GM18909 (cell line): ENCODE data around the gene TNC.
"Not testable (repeated sequence)": the region's sequence is repeated elsewhere in the genome, so short reads cannot be mapped to it uniquely, and the experiment has no call there.

Experiments used
- ATAC-seq: cut with Tn5 transposase; IDR thresholded peaks from one replicate; pipeline ENCODE4 v1.9.1; 2021; ENCODE audit warnings: mild to moderate bottlenecking; ENCODE audit not compliant: unreplicated experiment, poor library complexity

TNC gene

DNA sequence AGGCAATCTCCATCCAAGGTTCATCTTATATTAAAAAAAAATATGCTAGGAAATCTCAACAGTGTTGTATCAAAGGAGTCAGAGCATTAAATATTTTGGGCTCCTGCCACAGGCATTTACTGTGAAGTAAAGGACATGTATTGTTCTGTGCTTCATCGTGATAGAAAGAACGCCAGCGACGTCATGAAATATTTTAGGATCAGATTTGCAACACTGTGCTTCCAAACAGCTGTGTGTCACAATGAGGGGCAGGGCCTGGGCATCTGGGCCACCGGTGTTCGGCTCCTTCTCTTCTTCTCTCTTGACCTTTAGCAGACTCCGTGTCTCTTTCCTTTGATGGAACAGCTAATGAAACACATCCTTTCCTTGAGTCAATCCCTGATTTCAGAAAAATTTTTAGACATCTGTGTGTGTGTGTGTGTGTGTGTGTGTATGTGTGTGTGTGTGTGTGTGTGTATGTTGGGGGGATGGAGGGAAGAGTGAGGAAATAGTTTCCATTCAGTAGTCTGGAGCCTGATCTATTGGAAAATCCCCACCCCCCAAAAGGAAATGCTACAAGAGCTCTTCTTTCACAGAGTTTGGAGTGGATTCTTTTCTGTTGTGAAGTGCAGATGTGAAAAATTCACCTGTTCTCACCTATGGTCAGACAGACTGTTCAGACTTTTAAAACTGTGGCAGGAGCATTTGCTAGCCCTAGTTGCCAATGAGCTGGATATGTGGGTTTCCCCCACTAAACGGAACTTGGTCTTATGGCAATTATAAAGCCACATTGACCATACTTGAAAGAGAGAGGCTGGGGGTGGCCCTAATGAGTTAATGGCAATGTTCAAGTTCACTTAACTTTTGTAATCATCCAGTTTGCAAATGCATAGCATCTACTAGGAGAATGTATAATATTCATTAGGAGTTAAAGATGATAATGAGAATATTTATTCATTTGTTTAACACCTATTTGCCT lies 18.1 kb upstream of the TNC start:
- no peak for ATAC-seq

DNA sequence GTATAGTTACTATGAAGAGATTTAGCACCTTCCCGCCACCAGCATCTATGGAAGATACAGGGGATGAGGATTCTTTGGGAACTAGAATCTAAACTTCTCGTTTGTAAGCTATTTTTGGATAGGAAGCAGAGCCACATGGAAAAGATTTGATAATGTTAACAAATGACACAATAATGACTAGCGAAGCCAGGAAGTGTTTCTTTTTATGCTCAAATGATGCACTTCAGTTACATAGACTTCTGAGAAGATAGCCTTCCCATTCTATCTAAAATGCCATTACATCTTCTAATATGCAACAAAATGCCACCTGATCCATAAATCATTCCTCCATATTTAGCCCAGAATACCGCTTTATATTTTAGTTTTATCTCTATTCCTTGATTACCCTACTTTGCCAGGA lies 17.0 kb upstream of the TNC start:
- no peak for ATAC-seq

DNA sequence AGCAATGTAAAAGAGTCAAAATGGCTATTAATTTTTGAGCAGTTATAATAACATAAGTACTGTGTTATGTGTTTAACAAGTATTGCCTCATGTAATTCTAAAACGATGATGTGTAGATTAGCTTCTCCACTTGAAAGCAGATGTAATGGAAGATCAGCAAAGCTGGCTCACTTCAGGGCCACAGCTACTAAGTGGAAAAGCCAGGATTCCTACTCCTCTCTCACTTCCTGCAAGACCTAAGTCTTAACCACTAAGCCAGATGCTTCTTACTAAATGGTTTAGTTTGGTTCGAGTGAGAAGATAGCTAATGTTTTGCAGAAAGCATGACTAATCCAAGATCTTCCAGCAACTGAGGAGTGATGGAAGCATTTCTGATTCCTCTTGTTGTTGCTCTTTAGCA lies 15.7 kb upstream of the TNC start:
- ATAC-seq, result no peak

DNA sequence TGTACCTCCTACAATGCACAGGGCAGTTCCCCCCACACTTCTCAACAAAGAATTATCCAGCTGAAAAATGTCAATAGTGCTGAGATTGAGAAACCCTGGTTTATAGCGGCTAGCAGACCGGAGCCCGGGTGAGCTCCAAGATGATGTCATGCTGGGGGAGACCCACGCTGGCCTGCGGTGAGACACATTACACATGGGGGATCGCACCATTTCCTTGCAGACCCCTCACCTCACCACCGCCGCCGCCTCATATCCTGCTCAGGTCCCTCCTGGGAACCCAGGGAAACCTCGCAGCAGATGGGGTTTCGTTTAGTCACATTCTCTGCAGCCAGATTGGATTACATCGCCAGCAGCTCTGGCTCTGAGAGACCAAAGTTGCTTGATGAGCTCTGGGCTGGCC lies 14.7 kb upstream of the TNC start:
- ATAC-seq, result no peak

- ATAC-seq, result no peak
Measured at GRCh38 chr9:115130176-115130575, 12.2 kb upstream of the TNC start.

DNA sequence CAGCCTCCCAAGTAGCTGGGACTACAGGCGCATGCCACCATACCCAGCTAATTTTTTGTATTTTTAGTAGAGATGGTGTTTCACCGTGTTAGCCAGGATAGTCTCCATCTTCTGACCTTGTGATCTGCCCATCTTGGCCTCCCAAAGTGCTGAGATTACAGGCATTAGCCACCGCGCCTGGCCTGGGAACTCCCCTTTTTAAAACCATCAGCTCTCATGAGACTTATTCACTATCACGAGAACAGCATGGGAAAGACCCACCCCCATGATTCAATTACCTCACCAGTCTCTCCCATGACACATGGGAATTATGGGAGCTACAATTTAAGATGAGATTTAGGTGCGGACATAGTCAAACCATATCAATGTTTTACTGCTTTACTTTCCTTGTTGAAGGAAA lies 10.8 kb upstream of the TNC start:
- ATAC-seq, result not testable (repeated sequence)

DNA sequence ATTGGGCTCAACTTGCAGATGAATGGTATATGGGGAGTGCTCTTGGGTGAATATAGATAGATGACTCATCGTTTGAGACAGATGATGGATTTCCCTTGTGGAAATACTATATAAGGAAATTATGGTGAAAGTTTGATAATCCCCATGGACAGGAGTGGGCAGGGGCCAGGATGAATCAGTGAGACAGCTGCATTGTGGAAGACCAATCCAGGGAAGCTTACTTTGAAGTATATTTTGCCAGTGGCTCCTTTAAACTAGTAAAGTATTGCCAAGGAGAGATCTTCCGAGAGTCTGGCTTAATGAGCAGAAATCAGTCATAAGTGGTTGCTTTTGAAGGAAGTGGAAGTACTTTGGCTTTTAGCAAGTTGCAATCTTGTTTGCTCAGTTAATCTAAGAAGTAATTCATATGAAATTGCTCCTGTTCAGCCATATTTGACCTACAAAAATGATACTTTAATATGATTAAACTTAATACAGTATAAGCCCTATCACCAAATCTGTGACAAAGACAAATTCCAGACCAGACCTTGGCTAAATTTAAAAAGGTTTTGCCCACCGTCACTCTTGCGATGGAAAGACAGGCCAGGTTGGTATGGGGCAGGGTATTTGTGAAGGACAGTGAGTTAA lies 9.3 kb upstream of the TNC start:
- no peak for ATAC-seq

- no peak for ATAC-seq
Measured at GRCh38 chr9:115126404-115126803, 8.4 kb upstream of the TNC start.

- no peak for ATAC-seq
Measured at GRCh38 chr9:115122937-115123336, 5.0 kb upstream of the TNC start.

- no peak for ATAC-seq
Measured at GRCh38 chr9:115121181-115121580, 3.2 kb upstream of the TNC start.

DNA sequence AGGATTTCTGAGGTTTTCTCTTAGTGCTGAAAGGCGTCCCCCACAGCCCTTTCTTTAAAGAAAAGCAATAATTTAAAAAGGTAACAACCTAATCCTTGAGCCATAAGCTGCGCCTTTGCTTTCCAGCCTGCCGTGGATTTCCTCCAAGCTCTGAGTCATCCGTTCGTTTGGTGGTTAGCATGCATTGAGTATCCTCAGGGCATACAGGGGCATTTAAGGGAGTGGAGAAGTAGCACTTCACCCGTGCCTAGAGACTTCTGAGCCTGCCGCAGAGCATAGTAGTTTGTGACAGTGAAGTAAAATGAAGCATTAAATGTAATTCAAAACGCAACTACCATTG lies 892 bp upstream of the TNC start:
- ATAC-seq, result no peak

- no peak for ATAC-seq
Measured at GRCh38 chr9:115116421-115117284, 1.3 kb downstream of the TNC start.

DNA sequence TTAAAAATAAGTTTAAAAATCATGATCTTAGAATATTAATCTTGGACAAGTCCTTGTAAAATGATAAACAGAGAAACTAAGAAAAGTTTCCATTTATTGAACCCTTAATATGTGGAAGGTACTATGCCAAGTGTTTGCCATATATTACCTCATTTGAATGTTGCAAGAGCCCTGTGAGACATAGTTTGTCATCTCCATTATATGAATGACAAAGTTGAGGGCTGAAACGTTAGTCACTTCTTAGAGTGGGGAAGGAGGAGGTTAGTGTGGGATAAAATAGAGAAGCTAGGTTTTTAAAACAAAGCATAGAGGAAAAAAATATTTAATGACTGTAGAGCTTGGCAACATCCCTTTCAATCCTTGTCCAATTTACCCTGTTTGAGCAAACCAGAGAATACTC lies 2.0 kb downstream of the TNC start:
- ATAC-seq, result no peak

DNA sequence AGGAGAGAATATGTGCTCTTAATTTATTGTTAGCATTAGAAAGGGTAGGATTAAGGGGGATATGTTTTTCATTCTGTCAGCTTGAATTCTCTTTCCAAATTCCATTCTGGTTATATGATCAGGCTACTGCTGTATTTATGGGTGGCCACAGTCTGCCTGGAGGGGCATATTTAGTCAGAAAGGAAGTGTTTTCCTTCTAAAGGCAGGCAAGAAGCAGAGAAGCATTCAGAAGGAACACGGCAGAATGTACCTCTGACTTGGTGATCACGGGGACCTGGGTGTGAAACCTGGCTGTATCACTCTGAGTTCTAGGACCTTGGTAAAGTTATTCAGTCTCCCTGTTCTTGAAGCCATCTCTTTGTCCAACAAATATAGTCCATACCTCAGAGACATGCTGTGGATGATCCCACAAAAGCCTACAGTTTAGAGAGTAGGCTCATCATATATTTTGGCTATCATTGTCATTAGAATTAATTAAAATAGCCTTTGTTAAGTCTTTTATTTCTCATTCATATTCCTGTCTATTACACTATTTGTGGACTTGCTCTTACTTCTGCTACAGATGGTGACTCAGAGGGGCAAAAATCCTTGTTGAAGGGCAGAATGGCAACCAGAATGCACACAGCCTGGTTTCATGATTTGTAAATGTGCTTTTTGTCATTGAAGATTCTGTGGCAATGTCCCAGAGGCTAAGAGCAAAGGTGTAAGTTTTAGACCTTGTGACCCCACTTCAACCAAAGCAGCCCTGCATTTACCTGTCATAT lies 2.7 kb downstream of the TNC start:
- no peak for ATAC-seq

GRCh38 chr9:115114546-115114945 lies 3.4 kb downstream of the TNC start:
- ATAC-seq, result no peak

DNA sequence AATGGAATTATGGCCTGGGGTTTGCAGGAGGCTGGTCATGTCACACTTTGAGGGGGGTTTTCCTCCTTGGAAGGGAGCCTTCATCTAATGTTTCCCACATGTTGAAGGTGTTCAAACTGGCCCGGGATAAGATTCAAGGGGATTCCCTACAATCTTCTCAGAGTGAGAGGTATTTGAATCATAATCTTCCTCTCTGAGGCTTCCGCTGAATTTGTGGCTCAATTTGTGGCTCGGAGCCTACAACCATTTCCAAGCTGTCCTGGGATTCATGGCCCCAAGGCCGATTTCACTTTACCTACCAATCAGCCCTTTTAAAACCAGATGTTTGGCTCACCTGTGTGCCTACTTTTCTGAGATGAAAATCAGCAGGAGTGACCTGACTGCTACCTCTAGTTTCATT lies 3.9 kb downstream of the TNC start:
- ATAC-seq, result no peak

DNA sequence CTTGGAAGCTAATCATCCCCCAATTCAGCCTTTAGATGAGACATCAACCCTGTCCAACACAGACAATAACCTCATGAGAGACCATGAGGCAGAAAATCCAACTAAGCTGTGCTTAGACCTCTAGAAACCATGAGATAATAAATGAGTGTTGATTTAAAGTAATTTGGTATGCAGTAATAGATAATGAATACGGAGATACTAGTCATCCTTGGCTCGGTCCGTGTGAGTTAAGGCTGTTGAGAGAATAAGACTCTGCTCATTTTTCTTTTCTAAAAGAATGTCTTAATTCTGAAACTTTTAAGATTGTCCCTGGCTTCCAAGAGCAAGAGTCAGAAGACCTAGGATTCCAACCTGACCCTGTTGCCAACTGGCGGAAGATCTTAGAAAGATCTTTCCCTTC lies 6.1 kb downstream of the TNC start:
- ATAC-seq, result no peak

- ATAC-seq, result no peak
Measured at GRCh38 chr9:115109486-115109885, 8.5 kb downstream of the TNC start.

- ATAC-seq, result no peak
Measured at GRCh38 chr9:115107701-115108100, 10.3 kb downstream of the TNC start.

- ATAC-seq, result no peak
Measured at GRCh38 chr9:115106642-115107041, 11.3 kb downstream of the TNC start.
